Measurements from ENCODE around the gene ZNF107. TPM values are rescaled to one million over a fixed set of nuclear protein-coding genes. Genes with fewer than 3 reads are reported as not detected.

ZNF107 gene
- total RNA-seq, 1 experiment from 2014 or later = 24.7 TPM

GRCh38 chr7:64758151-64758550, 92.2 kb downstream of the ZNF107 start:
- H3K79me2 ChIP-seq (ENCODE audit: insufficient read depth, low read length) = no peaks in the 10 kb centered on the region
- H3K23me2 ChIP-seq (ENCODE audit: insufficient read length, low read depth, low read length, poor library complexity, severe bottlenecking) = no peaks in the 10 kb centered on the region
- H3K79me1 ChIP-seq (ENCODE audit: insufficient read depth, low read depth, low read length, poor library complexity, severe bottlenecking) = no peaks in the 10 kb centered on the region
- H3K4me3 Mint-ChIP-seq = no peak overlapping the region
- no peak overlapping the region for H3K4me2 ChIP-seq (ENCODE audit: insufficient read depth, insufficient read length, low read length)
- DNase-seq = no peak
- H2BK12ac ChIP-seq (ENCODE audit: insufficient read length, low read depth, low read length) = no peak overlapping the region
- WGBS (ENCODE audit: extremely low coverage, insufficient read length, low lambda C conversion rate) = no CpG with 5 or more reads among the region's 3 CpGs
- no peak for TF ChIP-seq CTCF (conservative IDR thresholded peaks at IDR 0.05)
- H3K27me3 Mint-ChIP-seq (ENCODE audit: low read depth) = no peaks in the 10 kb centered on the region; the same call in none of the 2 replicates
- no peak overlapping the region for H3K14ac ChIP-seq (ENCODE audit: insufficient read depth, low read length)
- no peak overlapping the region for H2BK20ac ChIP-seq (ENCODE audit: low read depth, low read length, poor library complexity, severe bottlenecking)
- no peak overlapping the region for H3K27ac Mint-ChIP-seq
- no peak overlapping the region for H3K23ac ChIP-seq (ENCODE audit: insufficient read length, low read depth, low read length)
- no peak overlapping the region for H3K27ac ChIP-seq (ENCODE audit: insufficient read length, low read depth, low read length)
- peaks cover 47 to 48% of the 10 kb centered on the region in 2 experiments for H3K9me3 Mint-ChIP-seq
- H2AK5ac ChIP-seq (ENCODE audit: insufficient read length, low read length) = no peak overlapping the region
- no peak overlapping the region for H2BK120ac ChIP-seq (ENCODE audit: low read depth, low read length, poor library complexity, severe bottlenecking)
- no peak overlapping the region for H4K8ac ChIP-seq (replicated peaks; ENCODE audit: insufficient read length, low read depth, low read length)
- no peak overlapping the region for H3K4ac ChIP-seq (ENCODE audit: low read depth, low read length)
- no peak overlapping the region for H4K91ac ChIP-seq (ENCODE audit: insufficient read length, low read depth, low read length)
- no peaks in the 10 kb centered on the region for H3K4me1 ChIP-seq (ENCODE audit: insufficient read depth, low read length)
- H3K56ac ChIP-seq (ENCODE audit: insufficient read length, low read depth, low read length) = no peak overlapping the region
- H3K9me3 ChIP-seq (ENCODE audit: control insufficient read depth, low read depth, low read length) = peaks cover 63% of the 10 kb centered on the region
- no peaks in the 10 kb centered on the region for H3K4me1 Mint-ChIP-seq
- H2AFZ ChIP-seq (ENCODE audit: low read length) = no peak overlapping the region
- H2BK15ac ChIP-seq (ENCODE audit: low read depth, low read length) = no peak overlapping the region
- no peaks in the 10 kb centered on the region for H3K27me3 ChIP-seq (ENCODE audit: insufficient read depth, low read length)
- H4K20me1 ChIP-seq (ENCODE audit: control insufficient read depth, insufficient read depth, insufficient read length) = no peaks in the 10 kb centered on the region
- H3K9ac ChIP-seq (ENCODE audit: extremely low read depth, insufficient read length, low read length) = no peak overlapping the region
- no peak overlapping the region for H2BK5ac ChIP-seq (ENCODE audit: insufficient read length, low read length)
- no peak overlapping the region for H4K5ac ChIP-seq (ENCODE audit: insufficient read length, low read depth, low read length)
- H3T11ph ChIP-seq (ENCODE audit: low read length) = no peak overlapping the region
- peaks cover 0 to 6% (median 5%) of the 10 kb centered on the region in 3 experiments; a peak in 5 of 7 replicates for H3K36me3 Mint-ChIP-seq (ENCODE audit: insufficient read depth in 1 of 3, low read depth in 3 of 3)
- no peak overlapping the region for H3K18ac ChIP-seq (ENCODE audit: insufficient read length, low read depth, low read length)

Small RNA genes lying within 50 kb of the gene (microRNA-seq; reads per million reads assigned to microRNA genes)
- gene MIR6839 (ENCODE audit: borderline microRNAs expressed) = not detected

Other genes with a start within 250 kb of the ZNF107 start
- gene ZNF680, start 103.1 kb upstream of the ZNF107 start, total RNA-seq (2021) = 19.3 and 21.3 TPM in 2 replicates
- 23.4 and 25.6 TPM in 2 replicates for gene ZNF138, start 128.3 kb downstream of the ZNF107 start, total RNA-seq (2021)
- 17.9 TPM in 2 replicates for gene ZNF273, start 237.1 kb downstream of the ZNF107 start, total RNA-seq (2021)

Data from H9 (cell line).